ENCODE data around the gene GRIK1.

Gene GRIK1

DNA sequence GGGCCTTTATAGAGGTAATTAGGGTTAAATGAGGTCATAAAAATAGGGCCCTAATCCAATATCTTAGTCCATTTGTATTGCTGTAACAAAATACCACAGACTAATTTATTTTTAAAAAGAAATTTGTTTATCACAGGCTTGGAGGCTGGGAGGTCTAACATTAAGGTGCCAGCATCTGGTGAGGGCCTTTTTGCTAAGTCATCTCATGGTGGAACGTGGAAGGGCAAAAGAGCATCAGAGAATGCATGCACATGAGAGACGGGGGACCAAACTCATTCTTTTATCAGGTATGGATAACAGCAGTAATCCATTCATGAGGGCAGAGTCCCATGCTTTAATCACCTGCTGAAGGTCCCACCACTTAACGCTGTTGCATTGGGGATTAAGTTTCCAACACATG, 313.8 kb downstream of the GRIK1 start:
- H3K4me2 ChIP-seq (ENCODE audit: low read length) = no peak overlapping the region
- H3K9me3 ChIP-seq (ENCODE audit: control insufficient read depth, insufficient read depth, low read length) = no peaks in the 10 kb centered on the region
- no peaks in the 10 kb centered on the region for H3K27me3 ChIP-seq (ENCODE audit: control insufficient read depth, low read length)
- no peak for TF ChIP-seq EZH2phosphoT487 (IDR thresholded peaks at IDR 0.05; ENCODE audit: borderline replicate concordance, low read length)
- TF ChIP-seq, protein P1, sequence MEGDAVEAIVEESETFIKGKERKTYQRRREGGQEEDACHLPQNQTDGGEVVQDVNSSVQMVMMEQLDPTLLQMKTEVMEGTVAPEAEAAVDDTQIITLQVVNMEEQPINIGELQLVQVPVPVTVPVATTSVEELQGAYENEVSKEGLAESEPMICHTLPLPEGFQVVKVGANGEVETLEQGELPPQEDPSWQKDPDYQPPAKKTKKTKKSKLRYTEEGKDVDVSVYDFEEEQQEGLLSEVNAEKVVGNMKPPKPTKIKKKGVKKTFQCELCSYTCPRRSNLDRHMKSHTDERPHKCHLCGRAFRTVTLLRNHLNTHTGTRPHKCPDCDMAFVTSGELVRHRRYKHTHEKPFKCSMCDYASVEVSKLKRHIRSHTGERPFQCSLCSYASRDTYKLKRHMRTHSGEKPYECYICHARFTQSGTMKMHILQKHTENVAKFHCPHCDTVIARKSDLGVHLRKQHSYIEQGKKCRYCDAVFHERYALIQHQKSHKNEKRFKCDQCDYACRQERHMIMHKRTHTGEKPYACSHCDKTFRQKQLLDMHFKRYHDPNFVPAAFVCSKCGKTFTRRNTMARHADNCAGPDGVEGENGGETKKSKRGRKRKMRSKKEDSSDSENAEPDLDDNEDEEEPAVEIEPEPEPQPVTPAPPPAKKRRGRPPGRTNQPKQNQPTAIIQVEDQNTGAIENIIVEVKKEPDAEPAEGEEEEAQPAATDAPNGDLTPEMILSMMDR (IDR thresholded peaks at IDR 0.05; ENCODE audit: low read depth, low read length, poor library complexity, severe bottlenecking) = no peak
- H4K20me1 ChIP-seq (ENCODE audit: control insufficient read depth, insufficient read depth, low read depth, low read length) = no peaks in the 10 kb centered on the region
- H3K4me3 ChIP-seq (ENCODE audit: low read length) = no peak overlapping the region
- no peaks in the 10 kb centered on the region for H3K9me2 ChIP-seq (replicated peaks; ENCODE audit: control insufficient read depth, low read length)
- no peak overlapping the region for H3K27ac ChIP-seq (ENCODE audit: low read depth, low read length)
- H3F3A ChIP-seq (ENCODE audit: control insufficient read depth, insufficient read depth) = no peaks in the 10 kb centered on the region
- no peaks in the 10 kb centered on the region for H3K79me2 ChIP-seq (ENCODE audit: control insufficient read depth, low read length)
- no peaks in the 10 kb centered on the region for H3K36me3 ChIP-seq (ENCODE audit: control insufficient read depth, low read length)
- H3K4me1 ChIP-seq (ENCODE audit: control insufficient read depth, low read length) = no peaks in the 10 kb centered on the region

DNA sequence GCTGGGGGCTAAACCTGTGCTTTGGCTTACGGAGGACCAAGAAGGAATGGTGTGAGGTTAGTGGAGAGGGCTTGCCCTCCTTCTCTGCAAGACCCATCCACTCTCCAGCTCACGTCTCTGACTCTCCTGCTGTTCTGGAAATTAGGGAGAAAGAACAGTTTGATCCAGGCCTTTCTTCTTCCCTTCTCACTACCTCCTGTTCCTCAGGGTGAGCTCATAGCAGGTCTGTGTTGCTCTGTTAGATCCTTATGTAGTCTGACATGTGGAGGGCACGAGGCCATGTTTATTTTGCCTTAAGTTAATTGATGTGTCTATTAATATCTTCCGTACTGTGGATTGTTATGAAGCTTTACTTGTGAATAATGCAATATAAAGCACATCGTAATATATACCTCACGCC, 315.0 kb downstream of the GRIK1 start:
- no peaks in the 10 kb centered on the region for H3K27me3 ChIP-seq (ENCODE audit: control insufficient read depth, low read length)
- H3K79me2 ChIP-seq (ENCODE audit: control insufficient read depth, low read length) = no peaks in the 10 kb centered on the region
- no peaks in the 10 kb centered on the region for H3K9me3 ChIP-seq (ENCODE audit: control insufficient read depth, insufficient read depth, low read length)
- no peaks in the 10 kb centered on the region for H3K36me3 ChIP-seq (ENCODE audit: control insufficient read depth, low read length)
- no peaks in the 10 kb centered on the region for H3K4me1 ChIP-seq (ENCODE audit: control insufficient read depth, low read length)
- H3K27ac ChIP-seq (ENCODE audit: low read depth, low read length) = no peak overlapping the region
- no peak overlapping the region for H3K4me3 ChIP-seq (ENCODE audit: low read length)
- H3K9me2 ChIP-seq (replicated peaks; ENCODE audit: control insufficient read depth, low read length) = no peaks in the 10 kb centered on the region
- no peak for TF ChIP-seq EZH2phosphoT487 (IDR thresholded peaks at IDR 0.05; ENCODE audit: borderline replicate concordance, low read length)
- TF ChIP-seq, protein P1 (IDR thresholded peaks at IDR 0.05; ENCODE audit: low read depth, low read length, poor library complexity, severe bottlenecking) = no peak
- H4K20me1 ChIP-seq (ENCODE audit: control insufficient read depth, insufficient read depth, low read depth, low read length) = no peaks in the 10 kb centered on the region
- H3K4me2 ChIP-seq (ENCODE audit: low read length) = no peak overlapping the region
- H3F3A ChIP-seq (ENCODE audit: control insufficient read depth, insufficient read depth) = no peaks in the 10 kb centered on the region

DNA sequence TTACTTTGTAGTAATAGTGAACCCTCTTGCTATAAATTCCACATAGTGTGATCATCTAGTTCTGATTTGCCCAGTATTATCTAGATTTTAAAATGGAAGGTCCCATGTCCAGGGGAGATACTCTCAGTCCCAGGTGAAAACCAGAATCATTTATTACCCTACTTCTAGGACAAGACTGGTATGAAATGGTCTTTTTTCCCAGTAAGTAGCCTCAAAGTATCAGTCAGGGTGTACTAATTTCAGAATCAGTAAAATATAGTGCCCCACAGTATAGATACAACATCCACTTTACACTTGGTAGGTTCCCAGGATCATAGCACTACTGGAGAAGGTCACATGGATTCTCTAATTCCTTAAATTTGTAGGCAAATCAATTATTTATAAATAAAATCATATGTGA, 318.3 kb downstream of the GRIK1 start:
- no peak overlapping the region for H3K4me3 ChIP-seq (ENCODE audit: low read length)
- H3K27ac ChIP-seq (ENCODE audit: low read depth, low read length) = no peak overlapping the region
- no peaks in the 10 kb centered on the region for H3K27me3 ChIP-seq (ENCODE audit: control insufficient read depth, low read length)
- no peaks in the 10 kb centered on the region for H3K4me1 ChIP-seq (ENCODE audit: control insufficient read depth, low read length)
- no peak for TF ChIP-seq EZH2phosphoT487 (IDR thresholded peaks at IDR 0.05; ENCODE audit: borderline replicate concordance, low read length)
- TF ChIP-seq, protein P1 (IDR thresholded peaks at IDR 0.05; ENCODE audit: low read depth, low read length, poor library complexity, severe bottlenecking) = no peak
- no peaks in the 10 kb centered on the region for H4K20me1 ChIP-seq (ENCODE audit: control insufficient read depth, insufficient read depth, low read depth, low read length)
- no peaks in the 10 kb centered on the region for H3K9me2 ChIP-seq (replicated peaks; ENCODE audit: control insufficient read depth, low read length)
- H3K36me3 ChIP-seq (ENCODE audit: control insufficient read depth, low read length) = no peaks in the 10 kb centered on the region
- H3K79me2 ChIP-seq (ENCODE audit: control insufficient read depth, low read length) = no peaks in the 10 kb centered on the region
- H3F3A ChIP-seq (ENCODE audit: control insufficient read depth, insufficient read depth) = no peaks in the 10 kb centered on the region
- H3K4me2 ChIP-seq (ENCODE audit: low read length) = no peak overlapping the region
- no peaks in the 10 kb centered on the region for H3K9me3 ChIP-seq (ENCODE audit: control insufficient read depth, insufficient read depth, low read length)

All from DOHH2 (cell line).